ENCODE data around the gene TUSC2.

The TUSC2 gene

GRCh38 chr3:50358911-50359759, 31.1 kb upstream of the TUSC2 start, which contains the start of gene TMEM115 (continued):
- TF ChIP-seq, protein P1, sequence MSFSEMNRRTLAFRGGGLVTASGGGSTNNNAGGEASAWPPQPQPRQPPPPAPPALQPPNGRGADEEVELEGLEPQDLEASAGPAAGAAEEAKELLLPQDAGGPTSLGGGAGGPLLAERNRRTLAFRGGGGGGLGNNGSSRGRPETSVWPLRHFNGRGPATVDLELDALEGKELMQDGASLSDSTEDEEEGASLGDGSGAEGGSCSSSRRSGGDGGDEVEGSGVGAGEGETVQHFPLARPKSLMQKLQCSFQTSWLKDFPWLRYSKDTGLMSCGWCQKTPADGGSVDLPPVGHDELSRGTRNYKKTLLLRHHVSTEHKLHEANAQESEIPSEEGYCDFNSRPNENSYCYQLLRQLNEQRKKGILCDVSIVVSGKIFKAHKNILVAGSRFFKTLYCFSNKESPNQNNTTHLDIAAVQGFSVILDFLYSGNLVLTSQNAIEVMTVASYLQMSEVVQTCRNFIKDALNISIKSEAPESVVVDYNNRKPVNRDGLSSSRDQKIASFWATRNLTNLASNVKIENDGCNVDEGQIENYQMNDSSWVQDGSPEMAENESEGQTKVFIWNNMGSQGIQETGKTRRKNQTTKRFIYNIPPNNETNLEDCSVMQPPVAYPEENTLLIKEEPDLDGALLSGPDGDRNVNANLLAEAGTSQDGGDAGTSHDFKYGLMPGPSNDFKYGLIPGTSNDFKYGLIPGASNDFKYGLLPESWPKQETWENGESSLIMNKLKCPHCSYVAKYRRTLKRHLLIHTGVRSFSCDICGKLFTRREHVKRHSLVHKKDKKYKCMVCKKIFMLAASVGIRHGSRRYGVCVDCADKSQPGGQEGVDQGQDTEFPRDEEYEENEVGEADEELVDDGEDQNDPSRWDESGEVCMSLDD (tag by site-specific recombination; IDR thresholded peaks at IDR 0.05): peak; percentile 96
- no peak for TF ChIP-seq ZNF629 (tag by site-specific recombination; IDR thresholded peaks at IDR 0.05)
- peak; percentile 75 for TF ChIP-seq PRDM10 (tag by site-specific recombination; IDR thresholded peaks at IDR 0.05)
- TF ChIP-seq ZNF501 (tag by site-specific recombination; IDR thresholded peaks at IDR 0.05): peak; percentile 84
- no peak for TF ChIP-seq ZNF830 (tag by site-specific recombination; IDR thresholded peaks at IDR 0.05; ENCODE audit: low read depth)
- TF ChIP-seq ZBTB1 (tag by site-specific recombination; IDR thresholded peaks at IDR 0.05): no peak
- TF ChIP-seq ZNF324 (tag by site-specific recombination; IDR thresholded peaks at IDR 0.05): peak; percentile 52; the same call in 1 of the 2 replicates
- no peak for TF ChIP-seq ZNF624 (tag by site-specific recombination; IDR thresholded peaks at IDR 0.05)
- no peak for TF ChIP-seq TCF7L2 (IDR thresholded peaks at IDR 0.05; ENCODE audit: borderline replicate concordance, low read depth, low read length)
- TF ChIP-seq SCRT1 (tag by site-specific recombination; IDR thresholded peaks at IDR 0.05; ENCODE audit: borderline replicate concordance): no peak
- TF ChIP-seq, protein P2, sequence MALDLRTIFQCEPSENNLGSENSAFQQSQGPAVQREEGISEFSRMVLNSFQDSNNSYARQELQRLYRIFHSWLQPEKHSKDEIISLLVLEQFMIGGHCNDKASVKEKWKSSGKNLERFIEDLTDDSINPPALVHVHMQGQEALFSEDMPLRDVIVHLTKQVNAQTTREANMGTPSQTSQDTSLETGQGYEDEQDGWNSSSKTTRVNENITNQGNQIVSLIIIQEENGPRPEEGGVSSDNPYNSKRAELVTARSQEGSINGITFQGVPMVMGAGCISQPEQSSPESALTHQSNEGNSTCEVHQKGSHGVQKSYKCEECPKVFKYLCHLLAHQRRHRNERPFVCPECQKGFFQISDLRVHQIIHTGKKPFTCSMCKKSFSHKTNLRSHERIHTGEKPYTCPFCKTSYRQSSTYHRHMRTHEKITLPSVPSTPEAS (tag by site-specific recombination; IDR thresholded peaks at IDR 0.05): 0 out of 2 replicates have a peak, but pooled peaks have one; percentile 13
- TF ChIP-seq ZNF211 (tag by site-specific recombination; IDR thresholded peaks at IDR 0.05; ENCODE audit: low read depth): no peak
- TF ChIP-seq, protein P3, sequence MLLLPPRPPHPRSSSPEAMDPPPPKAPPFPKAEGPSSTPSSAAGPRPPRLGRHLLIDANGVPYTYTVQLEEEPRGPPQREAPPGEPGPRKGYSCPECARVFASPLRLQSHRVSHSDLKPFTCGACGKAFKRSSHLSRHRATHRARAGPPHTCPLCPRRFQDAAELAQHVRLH (tag by site-specific recombination; IDR thresholded peaks at IDR 0.05): no peak
- TF ChIP-seq ZBTB6 (tag by site-specific recombination; IDR thresholded peaks at IDR 0.05): 0 out of 2 replicates have a peak, but pooled peaks have one; percentile 11
- TF ChIP-seq ZNF2 (tag by site-specific recombination; IDR thresholded peaks at IDR 0.05): peak; percentile 61; the same call in 1 of the 2 replicates
- TF ChIP-seq, protein P4, sequence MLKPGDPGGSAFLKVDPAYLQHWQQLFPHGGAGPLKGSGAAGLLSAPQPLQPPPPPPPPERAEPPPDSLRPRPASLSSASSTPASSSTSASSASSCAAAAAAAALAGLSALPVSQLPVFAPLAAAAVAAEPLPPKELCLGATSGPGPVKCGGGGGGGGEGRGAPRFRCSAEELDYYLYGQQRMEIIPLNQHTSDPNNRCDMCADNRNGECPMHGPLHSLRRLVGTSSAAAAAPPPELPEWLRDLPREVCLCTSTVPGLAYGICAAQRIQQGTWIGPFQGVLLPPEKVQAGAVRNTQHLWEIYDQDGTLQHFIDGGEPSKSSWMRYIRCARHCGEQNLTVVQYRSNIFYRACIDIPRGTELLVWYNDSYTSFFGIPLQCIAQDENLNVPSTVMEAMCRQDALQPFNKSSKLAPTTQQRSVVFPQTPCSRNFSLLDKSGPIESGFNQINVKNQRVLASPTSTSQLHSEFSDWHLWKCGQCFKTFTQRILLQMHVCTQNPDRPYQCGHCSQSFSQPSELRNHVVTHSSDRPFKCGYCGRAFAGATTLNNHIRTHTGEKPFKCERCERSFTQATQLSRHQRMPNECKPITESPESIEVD (tag by site-specific recombination; IDR thresholded peaks at IDR 0.05): no peak
- no peak for TF ChIP-seq ZNF157 (tag by site-specific recombination; IDR thresholded peaks at IDR 0.05)
- TF ChIP-seq ZBTB26 (tag by site-specific recombination; optimal IDR thresholded peaks at IDR 0.05): peak; percentile 83
- TF ChIP-seq ZNF24 (tag by site-specific recombination; IDR thresholded peaks at IDR 0.05): no peak
- peak; percentile 86 for TF ChIP-seq ZBTB17 (tag by site-specific recombination; IDR thresholded peaks at IDR 0.05)
- TF ChIP-seq, protein P5, sequence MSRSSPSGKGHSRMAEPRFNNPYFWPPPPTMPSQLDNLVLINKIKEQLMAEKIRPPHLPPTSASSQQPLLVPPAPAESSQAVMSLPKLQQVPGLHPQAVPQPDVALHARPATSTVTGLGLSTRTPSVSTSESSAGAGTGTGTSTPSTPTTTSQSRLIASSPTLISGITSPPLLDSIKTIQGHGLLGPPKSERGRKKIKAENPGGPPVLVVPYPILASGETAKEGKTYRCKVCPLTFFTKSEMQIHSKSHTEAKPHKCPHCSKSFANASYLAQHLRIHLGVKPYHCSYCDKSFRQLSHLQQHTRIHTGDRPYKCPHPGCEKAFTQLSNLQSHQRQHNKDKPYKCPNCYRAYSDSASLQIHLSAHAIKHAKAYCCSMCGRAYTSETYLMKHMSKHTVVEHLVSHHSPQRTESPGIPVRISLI (tag by site-specific recombination; IDR thresholded peaks at IDR 0.05): no peak
- no peak for TF ChIP-seq ZNF677 (tag by site-specific recombination; IDR thresholded peaks at IDR 0.05)
- TF ChIP-seq ZFHX2 (tag by site-specific recombination; conservative IDR thresholded peaks at IDR 0.05): peak; percentile 32; the same call in 1 of the 2 replicates
- TF ChIP-seq ZNF404 (tag by site-specific recombination; IDR thresholded peaks at IDR 0.05): no peak
- no peak for TF ChIP-seq ZNF423 (tag by site-specific recombination; IDR thresholded peaks at IDR 0.05)
